PC-3 (cell line): Measurements from ENCODE around the gene ABCC9. TPM values are rescaled to one million over a fixed set of nuclear protein-coding genes. Genes with fewer than 3 reads are reported as not detected.

Source experiments
- ATAC-seq: fragments of 200-7000 bp; cut with Tn5 transposase; 2 replicates; pipeline ENCODE4 v1.9.1; 2020; ENCODE audit warnings: mild to moderate bottlenecking, moderate library complexity
- BruUV-seq: library from RNA; stranded (reverse); fragments of 400-500 nt; replicated peaks from 2 replicates; lab custom pipeline; 2021; lab: Mats Ljungman, UMichigan
- CTCF ChIA-PET: fragments of 300-600 bp; sonication (Branson Sonifier 250); formaldehyde crosslinking; loops from one replicate; lab custom pipeline; 2022; ENCODE audit warnings: antibody characterized with exemption; lab: Charles Lee
- POLR2A ChIA-PET: fragments of 300-600 bp; sonication (Branson Sonifier 250); formaldehyde crosslinking; loops from one replicate; lab custom pipeline; 2022; ENCODE audit warnings: antibody characterized with exemption; ENCODE audit not compliant: unreplicated experiment; lab: Charles Lee
- DNase-seq: peaks from one replicate; pipeline ENCODE4 v3.0.0-alpha.2; 2015
- H2AFZ ChIP-seq: fragments of 300-600 bp; sonication (generic); 2 replicates; pipeline ENCODE4 v1.6.0; 2016; ENCODE audit warnings: antibody characterized with exemption, low read length
- H3F3A ChIP-seq: fragments of 300-600 bp; sonication (generic); one replicate; pipeline ENCODE4 v1.6.0; 2017; ENCODE audit warnings: antibody characterized with exemption, low read length, control low read depth, mild to moderate bottlenecking; ENCODE audit not compliant: unreplicated experiment
- H3K27ac ChIP-seq: fragments of 300-600 bp; sonication (generic); 2 replicates; pipeline ENCODE4 v1.5.1; 2016; ENCODE audit warnings: mild to moderate bottlenecking, low read length
- H3K27me3 ChIP-seq: fragments of 300-600 bp; sonication (generic); 2 replicates; pipeline ENCODE4 v1.6.1; 2016; ENCODE audit warnings: low read length, mixed read lengths
- H3K36me3 ChIP-seq: fragments of 300-600 bp; sonication (generic); 2 replicates; pipeline ENCODE4 v1.6.1; 2016; ENCODE audit warnings: low read depth, mixed run types, low read length, mixed read lengths
- H3K4me1 ChIP-seq: fragments of 300-600 bp; sonication (generic); 2 replicates; pipeline ENCODE4 v1.5.1; 2016; ENCODE audit warnings: low read length; ENCODE audit not compliant: insufficient read depth
- H3K4me2 ChIP-seq: fragments of 300-600 bp; sonication (generic); 2 replicates; pipeline ENCODE4 v1.6.0; 2016; ENCODE audit warnings: low read length
- H3K4me3 ChIP-seq: fragments of 300-600 bp; sonication (generic); 2 replicates; pipeline ENCODE4 v1.5.1; 2016; ENCODE audit warnings: mild to moderate bottlenecking, low read length, mixed read lengths
- H3K79me2 ChIP-seq: fragments of 300-600 bp; sonication (generic); 2 replicates; pipeline ENCODE4 v1.6.1; 2017; ENCODE audit warnings: low read length, mixed read lengths
- H3K9ac ChIP-seq: fragments of 300-600 bp; sonication (generic); 2 replicates; pipeline ENCODE4 v1.6.0; 2016; ENCODE audit warnings: mild to moderate bottlenecking, low read length
- H3K9me2 ChIP-seq: fragments of 300-600 bp; sonication (generic); replicated peaks from 2 replicates; pipeline ENCODE4 v1.6.1; 2016; ENCODE audit warnings: mixed run types, low read length, mixed read lengths
- H3K9me3 ChIP-seq: fragments of 300-600 bp; sonication (generic); 2 replicates; pipeline ENCODE4 v1.6.1; 2016; ENCODE audit warnings: low read length, mixed read lengths
- H4K20me1 ChIP-seq: fragments of 300-600 bp; sonication (generic); 2 replicates; pipeline ENCODE4 v1.6.1; 2016; ENCODE audit warnings: low read length, mixed read lengths
- CTCF ChIP-seq: fragments of 300-600 bp; sonication (generic); conservative IDR thresholded peaks from 2 replicates; pipeline ENCODE4 v1.5.1; 2017; ENCODE audit warnings: antibody characterized with exemption, low read depth, mild to moderate bottlenecking, low read length
- EZH2 ChIP-seq: fragments of 300-600 bp; sonication (generic); IDR thresholded peaks from one replicate; pipeline ENCODE4 v1.6.1; 2017; ENCODE audit warnings: antibody characterized with exemption, mild to moderate bottlenecking, low read length; ENCODE audit not compliant: unreplicated experiment
- EZH2phosphoT487 ChIP-seq: fragments of 300-600 bp; sonication (generic); IDR thresholded peaks from 2 replicates; pipeline ENCODE4 v1.6.1; 2018; ENCODE audit warnings: mild to moderate bottlenecking, antibody characterized with exemption, low read length, borderline replicate concordance
- intact Hi-C: fragments of 100-400 bp; cut with micrococcal nuclease; formaldehyde crosslinking; loops from 2 replicates; pipeline ENCODE4 v1.9.0; 2023
- total RNA-seq: library from RNA; depleted of rRNA; stranded (reverse); fragments of >200 nt; gene quantifications from 2 replicates; pipeline ENCODE4 v1.2.3, GENCODE V29; 2014

The ABCC9 gene
- total RNA-seq, 1 experiment from 2014 or later = 0.33 TPM

GRCh38 chr12:21819236-21819635 is 122.0 kb downstream of the ABCC9 start:
- no peak overlapping the region for H3K4me3 ChIP-seq
- H3K27me3 ChIP-seq = no peaks in the 10 kb centered on the region
- H3K9me3 ChIP-seq = no peaks in the 10 kb centered on the region
- POLR2A ChIA-PET = no interaction called here
- no peak for TF ChIP-seq CTCF
- TF ChIP-seq EZH2 = no peak
- no peak for TF ChIP-seq EZH2phosphoT487
- H3K36me3 ChIP-seq = no peaks in the 10 kb centered on the region
- H3K4me1 ChIP-seq = no peaks in the 10 kb centered on the region
- H3K9me2 ChIP-seq = no peaks in the 10 kb centered on the region
- CTCF ChIA-PET = no interaction called here
- H3F3A ChIP-seq = no peaks in the 10 kb centered on the region
- H3K79me2 ChIP-seq = no peaks in the 10 kb centered on the region
- DNase-seq (no peak), ATAC-seq (no peak)
- no TSS peak for BruUV-seq
- H4K20me1 ChIP-seq = no peaks in the 10 kb centered on the region
- H3K9ac ChIP-seq = no peak overlapping the region
- H3K27ac ChIP-seq = no peak overlapping the region
- no peak overlapping the region for H2AFZ ChIP-seq
- H3K4me2 ChIP-seq = no peak overlapping the region
- intact Hi-C loops = loop anchor here (5.0 kb wide), 1 partner anchor 33 kb away; no protein-coding TSS in a partner anchor

GRCh38 chr12:21818627-21819026 is 122.6 kb downstream of the ABCC9 start:
- ChIA-PET CTCF (no interaction called here), POLR2A (no interaction called here)
- no peak overlapping the region for H3K27ac ChIP-seq
- H2AFZ ChIP-seq = no peak overlapping the region
- H3K9me3 ChIP-seq = no peaks in the 10 kb centered on the region
- H3F3A ChIP-seq = no peaks in the 10 kb centered on the region
- no peaks in the 10 kb centered on the region for H3K4me1 ChIP-seq
- no peaks in the 10 kb centered on the region for H3K9me2 ChIP-seq
- no TSS peak for BruUV-seq
- no peaks in the 10 kb centered on the region for H3K36me3 ChIP-seq
- H3K9ac ChIP-seq = no peak overlapping the region
- TF ChIP-seq EZH2phosphoT487 (no peak), CTCF (no peak)
- ATAC-seq (no peak), DNase-seq (no peak)
- no peaks in the 10 kb centered on the region for H3K79me2 ChIP-seq
- no peak overlapping the region for H3K4me2 ChIP-seq
- H3K4me3 ChIP-seq = no peak overlapping the region
- no peaks in the 10 kb centered on the region for H4K20me1 ChIP-seq
- intact Hi-C loops = loop anchor here (5.0 kb wide), 1 partner anchor 34 kb away; no protein-coding TSS in a partner anchor
- H3K27me3 ChIP-seq = no peaks in the 10 kb centered on the region

GRCh38 chr12:21815306-21816062 is 125.7 kb downstream of the ABCC9 start:
- Histone ChIP-seq H3K27me3 (no peaks in the 10 kb centered on the region), H3K9me2 (no peaks in the 10 kb centered on the region), H3K79me2 (no peaks in the 10 kb centered on the region), H3K4me3 (no peak overlapping the region), H3K27ac (no peak overlapping the region), H3K9me3 (no peaks in the 10 kb centered on the region), H3K9ac (no peak overlapping the region), H3K36me3 (no peaks in the 10 kb centered on the region), H3K4me2 (no peak overlapping the region), H4K20me1 (no peaks in the 10 kb centered on the region), H2AFZ (no peak overlapping the region), H3K4me1 (no peaks in the 10 kb centered on the region), H3F3A (no peaks in the 10 kb centered on the region)
- no peak for ATAC-seq
- no peak for TF ChIP-seq EZH2
- TF ChIP-seq EZH2phosphoT487 = no peak
- TF ChIP-seq CTCF = no peak
- no TSS peak for BruUV-seq
- POLR2A ChIA-PET = no interaction called here
- no peak for DNase-seq
- intact Hi-C loops = loop anchor here (5.0 kb wide), 1 partner anchor 37 kb away; no protein-coding TSS in a partner anchor
- CTCF ChIA-PET = no interaction called here
